HepG2 (cell line): ENCODE data around the gene CMIP. TPM values are rescaled to one million over a fixed set of nuclear protein-coding genes. Genes with fewer than 3 reads are reported as not detected.
A peak's percentile ranks its signal among the peaks of the same experiment; 100 is the strongest.

Source experiments
- EP300 ChIP-seq, 3 experiments: sonication (generic) in 1 of 3; formaldehyde crosslinking in 1 of 3; IDR thresholded peaks; 2 replicates each; pipeline versions ENCODE4 v1.5.1 to v1.6.1; 2011 to 2020; ENCODE audit warnings: low read depth in 2 of 3, low read length in 2 of 3, borderline replicate concordance in 1 of 3, improper control_type of control experiment in 1 of 3, mild to moderate bottlenecking in 1 of 3, missing genetic modification reagents in 1 of 3, moderate library complexity in 1 of 3
- HNF1B ChIP-seq: sonication (generic); formaldehyde crosslinking; IDR thresholded peaks from 2 replicates; pipeline ENCODE4 v1.5.1; 2020; ENCODE audit warnings: mild to moderate bottlenecking, moderate library complexity, missing genetic modification reagents
- HOXA5 ChIP-seq: sonication (generic); formaldehyde crosslinking; IDR thresholded peaks from 2 replicates; pipeline ENCODE4 v1.4.0; 2020; ENCODE audit warnings: missing genetic modification reagents
- HOXA9 ChIP-seq: sonication (generic); formaldehyde crosslinking; IDR thresholded peaks from 2 replicates; pipeline ENCODE4 v1.8.1; 2022; ENCODE audit warnings: missing genetic modification reagents, mild to moderate bottlenecking, moderate library complexity, borderline replicate concordance
- ISX ChIP-seq: sonication (generic); formaldehyde crosslinking; conservative IDR thresholded peaks from 2 replicates; pipeline ENCODE4 v1.5.0; 2020; ENCODE audit warnings: missing genetic modification reagents
- KAT7 ChIP-seq: IDR thresholded peaks from 2 replicates; pipeline ENCODE4 v1.6.1; 2018; ENCODE audit warnings: borderline replicate concordance, missing compliant biosample characterization
- MAFK ChIP-seq, 2 experiments: IDR thresholded peaks in 1 of 2; conservative IDR thresholded peaks in 1 of 2; 2 replicates each; pipeline ENCODE4 v1.6.1; 2011; ENCODE audit warnings: improper control_type of control experiment in 2 of 2, low read length in 2 of 2
- MATR3 ChIP-seq: sonication (generic); formaldehyde crosslinking; IDR thresholded peaks from 2 replicates; pipeline ENCODE4 v1.4.0; 2020; ENCODE audit warnings: missing genetic modification reagents
- PAF1 ChIP-seq: IDR thresholded peaks from 2 replicates; pipeline ENCODE4 v1.6.1; 2016; ENCODE audit warnings: missing genetic modification reagents, missing compliant biosample characterization
- RFXANK ChIP-seq: IDR thresholded peaks from 2 replicates; pipeline ENCODE4 v1.6.1; 2016
- SALL1 ChIP-seq: sonication (generic); formaldehyde crosslinking; IDR thresholded peaks from 2 replicates; pipeline ENCODE4 v1.8.0; 2022; ENCODE audit warnings: mild to moderate bottlenecking, missing genetic modification reagents
- SMAD9 ChIP-seq: sonication (generic); formaldehyde crosslinking; IDR thresholded peaks from 2 replicates; pipeline ENCODE4 v1.5.1; 2020; ENCODE audit warnings: mild to moderate bottlenecking, missing genetic modification reagents
- SRSF1 ChIP-seq: fragments of 200-400 bp; formaldehyde crosslinking; optimal IDR thresholded peaks from 2 replicates; pipeline ENCODE3; 2017; ENCODE audit warnings: mild to moderate bottlenecking, low read depth, low read length, moderate library complexity
- THAP9 ChIP-seq: sonication (generic); formaldehyde crosslinking; IDR thresholded peaks from 2 replicates; pipeline ENCODE4; 2020; ENCODE audit warnings: missing genetic modification reagents, mild to moderate bottlenecking, borderline replicate concordance
- ZEB1 ChIP-seq: IDR thresholded peaks from 2 replicates; pipeline ENCODE4 v1.6.1; 2012; ENCODE audit warnings: mild to moderate bottlenecking, low read depth, inconsistent platforms; ENCODE audit not compliant: insufficient replicate concordance
- ZFP62 ChIP-seq: sonication (generic); formaldehyde crosslinking; IDR thresholded peaks from 2 replicates; pipeline ENCODE4 v1.4.0; 2020; ENCODE audit warnings: missing genetic modification reagents
- ZKSCAN8 ChIP-seq: IDR thresholded peaks from 2 replicates; pipeline ENCODE4 v1.6.1; 2016; ENCODE audit warnings: borderline replicate concordance, missing genetic modification reagents, missing compliant biosample characterization
- ZNF17 ChIP-seq: sonication (generic); formaldehyde crosslinking; IDR thresholded peaks from 2 replicates; pipeline ENCODE4 v1.5.0; 2020; ENCODE audit warnings: mild to moderate bottlenecking, missing genetic modification reagents
- ZNF230 ChIP-seq: sonication (generic); formaldehyde crosslinking; IDR thresholded peaks from 2 replicates; pipeline ENCODE4 v1.4.0; 2020; ENCODE audit warnings: mild to moderate bottlenecking, missing genetic modification reagents
- ZNF292 ChIP-seq: sonication (generic); formaldehyde crosslinking; IDR thresholded peaks from 2 replicates; pipeline ENCODE4 v1.8.1; 2022; ENCODE audit warnings: mild to moderate bottlenecking, low read depth, missing genetic modification reagents, borderline replicate concordance
- ZNF337 ChIP-seq: sonication (generic); formaldehyde crosslinking; IDR thresholded peaks from 2 replicates; pipeline ENCODE4 v1.5.1; 2020; ENCODE audit warnings: missing genetic modification reagents, low read depth, mild to moderate bottlenecking, borderline replicate concordance
- ZNF501 ChIP-seq: sonication (generic); formaldehyde crosslinking; IDR thresholded peaks from 2 replicates; pipeline ENCODE4 v1.5.1; 2020; ENCODE audit warnings: mild to moderate bottlenecking, moderate library complexity, missing genetic modification reagents
- ZNF546 ChIP-seq: sonication (generic); formaldehyde crosslinking; conservative IDR thresholded peaks from 2 replicates; pipeline ENCODE4 v1.8.1; 2023; ENCODE audit warnings: mild to moderate bottlenecking, missing genetic modification reagents
- ZNF558 ChIP-seq: sonication (generic); formaldehyde crosslinking; IDR thresholded peaks from 2 replicates; pipeline ENCODE4 v1.9.0; 2022; ENCODE audit warnings: mild to moderate bottlenecking, missing genetic modification reagents, borderline replicate concordance
- ZNF619 ChIP-seq: sonication (generic); formaldehyde crosslinking; IDR thresholded peaks from 2 replicates; pipeline ENCODE4 v1.4.0; 2020; ENCODE audit warnings: mild to moderate bottlenecking, missing genetic modification reagents
- polyA plus RNA-seq, 8 experiments: library from polyadenylated mRNA; depleted of rRNA in 3 of 8; stranded (reverse) in 7 of 8; unstranded in 1 of 8; fragments of >200 nt; fragmentation: Illumina TruSeq in 4 of 8; extraction: Trizol in 4 of 8; gene quantifications; 2 replicates each; pipeline versions ENCODE4 v1.2.1 to v1.2.3, GENCODE V29; 2011 to 2016; ENCODE audit warnings: low read depth in 4 of 8, missing spikeins in 1 of 8, mixed read lengths in 1 of 8; ENCODE audit not compliant: insufficient read depth in 1 of 8
- total RNA-seq, 5 experiments: library from RNA; depleted of rRNA; stranded (reverse); fragments of >200 nt; fragmentation: Illumina TruSeq; extraction: Trizol; gene quantifications; 2 replicates each; pipeline ENCODE4 v1.2.3, GENCODE V29; 2016; ENCODE audit warnings: low read depth in 1 of 5

The CMIP gene
- total and polyA plus RNA-seq, 2 of the 13 experiments (the other 11 are each of a cell fraction or from before 2014, with no cell fraction given), result 10.9 to 18.1 TPM

GRCh38 chr16:81548876-81549546, 104.4 kb downstream of the CMIP start (continued):
- TF ChIP-seq HNF1B (CRISPR knock-in tag) (peak; percentile 100), SMAD9 (CRISPR knock-in tag) (no peak), KAT7 (no peak), ZNF619 (CRISPR knock-in tag) (no peak; the same call in 1 of the 2 replicates), ZNF17 (CRISPR knock-in tag) (no peak), ZNF292 (CRISPR knock-in tag) (peak; percentile 86; the same call in 1 of the 2 replicates), THAP9 (CRISPR knock-in tag) (peak; percentile 43; the same call in 1 of the 2 replicates), ISX (CRISPR knock-in tag) (no peak), ZNF337 (CRISPR knock-in tag) (no peak), ZNF230 (CRISPR knock-in tag) (no peak), ZNF501 (CRISPR knock-in tag) (peak; percentile 73), HOXA5 (CRISPR knock-in tag) (no peak; the same call in 1 of the 2 replicates), ZKSCAN8 (peak; percentile 11; the same call in 1 of the 2 replicates), SALL1 (peak; percentile 92), EP300 (IDR thresholded peaks at IDR 0.05; ENCODE audit: low read depth in 2 of 2, low read length in 2 of 2) (peak; percentile 76 to 88; a peak in 3 of 4 replicates), EP300 (CRISPR knock-in tag; IDR thresholded peaks at IDR 0.05; ENCODE audit: borderline replicate concordance) (peak; percentile 8), ZFP62 (CRISPR knock-in tag) (no peak), ZNF546 (CRISPR knock-in tag) (no peak), RFXANK (CRISPR knock-in tag) (no peak), MAFK (conservative IDR thresholded peaks at IDR 0.05 in 1 of 2, IDR thresholded peaks at IDR 0.05 in 1 of 2; ENCODE audit: low read length in 2 of 2) (peak; percentile 70 to 82), ZNF558 (CRISPR knock-in tag) (no peak), ZEB1 (peak; percentile 88), MATR3 (no peak), PAF1 (CRISPR knock-in tag) (no peak), HOXA9 (CRISPR knock-in tag) (no peak), SRSF1 (peak; percentile 40)
